Glomerular visceral epithelial cell (primary cell): Measurements from ENCODE around the gene MDH1.
A peak's percentile ranks its signal among the peaks of the same experiment; 100 is the strongest.

ENCODE experiments used
- DNase-seq: peaks from one replicate; pipeline ENCODE4 v3.0.0-alpha.2; 2016; ENCODE audit errors: extremely low spot score

Gene MDH1

DNA sequence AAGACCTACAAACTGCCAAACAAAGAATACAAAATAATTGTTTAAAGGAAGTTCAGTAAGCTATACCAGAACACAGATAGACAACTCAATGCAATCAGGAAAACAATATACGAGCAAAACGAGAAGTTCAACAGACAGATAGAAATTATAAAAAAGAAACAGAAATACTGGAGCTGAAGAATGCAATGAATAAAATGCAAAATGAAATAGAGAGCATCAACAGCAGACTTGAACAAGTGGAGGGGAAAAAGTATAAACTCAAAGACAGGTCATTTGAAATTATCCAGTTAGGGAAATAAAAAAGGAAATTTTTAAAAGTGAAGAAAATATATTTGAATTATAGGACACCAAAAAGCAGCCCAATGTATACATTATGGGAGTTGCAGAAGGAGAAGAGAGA, 43.6 kb downstream of the MDH1 start:
- DNase-seq = no peak

DNA sequence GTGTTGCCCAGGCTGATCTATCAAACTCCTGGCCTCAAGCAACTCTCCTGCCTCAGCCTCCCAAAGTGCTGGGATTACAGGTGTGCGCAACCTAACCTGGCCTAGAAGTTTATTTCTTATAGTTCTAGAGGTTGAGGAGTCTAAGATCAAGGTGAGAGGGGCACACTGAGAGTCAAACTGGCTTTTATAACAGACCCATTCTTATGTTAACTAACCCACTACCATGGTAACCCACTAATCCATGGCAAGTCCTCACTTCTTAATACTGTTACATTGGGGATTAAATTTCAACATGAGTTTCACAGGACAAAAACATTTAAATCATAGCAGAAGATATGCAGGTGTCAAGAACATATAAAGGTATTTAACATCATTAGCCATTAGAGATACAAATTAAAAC, 50.6 kb downstream of the MDH1 start:
- DNase-seq = no peak

DNA sequence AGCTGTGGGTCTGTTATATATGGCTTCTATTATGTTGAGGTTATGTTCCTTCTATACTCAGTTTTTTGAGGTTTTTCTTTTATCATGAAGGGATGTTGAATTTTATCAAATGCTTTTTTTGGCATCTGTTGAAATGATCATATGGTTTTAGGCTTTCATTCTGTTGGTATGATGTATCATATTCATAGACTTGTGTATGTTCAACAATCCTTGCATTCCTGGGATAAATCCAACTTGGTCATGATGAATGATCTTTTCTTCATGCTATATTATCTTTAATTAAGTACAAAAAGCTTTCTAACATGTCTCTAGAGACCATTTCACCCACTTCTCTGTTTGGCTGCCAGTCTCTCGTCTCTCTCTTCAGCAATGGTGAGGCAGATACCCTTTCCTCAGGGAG, 54.2 kb downstream of the MDH1 start:
- DNase-seq = no peak

DNA sequence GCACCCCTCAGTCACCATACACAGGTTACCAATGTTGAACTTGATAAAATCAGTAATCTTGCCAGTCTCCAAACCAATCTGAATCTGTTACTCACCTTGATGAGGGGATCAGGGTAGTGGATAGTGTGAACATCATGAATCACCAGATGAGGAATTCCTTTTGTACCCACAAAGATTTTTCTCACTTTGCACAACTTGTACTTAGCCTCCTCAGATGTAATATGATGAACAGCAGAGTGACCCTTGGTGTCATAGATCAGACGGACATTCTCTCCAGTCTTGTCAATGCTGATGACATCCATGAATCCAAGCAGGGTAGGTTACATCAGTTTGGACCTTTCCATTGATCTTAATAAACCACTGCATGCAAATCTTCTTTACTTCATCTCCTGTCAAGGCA, 54.7 kb downstream of the MDH1 start:
- DNase-seq = peak; percentile 0

DNA sequence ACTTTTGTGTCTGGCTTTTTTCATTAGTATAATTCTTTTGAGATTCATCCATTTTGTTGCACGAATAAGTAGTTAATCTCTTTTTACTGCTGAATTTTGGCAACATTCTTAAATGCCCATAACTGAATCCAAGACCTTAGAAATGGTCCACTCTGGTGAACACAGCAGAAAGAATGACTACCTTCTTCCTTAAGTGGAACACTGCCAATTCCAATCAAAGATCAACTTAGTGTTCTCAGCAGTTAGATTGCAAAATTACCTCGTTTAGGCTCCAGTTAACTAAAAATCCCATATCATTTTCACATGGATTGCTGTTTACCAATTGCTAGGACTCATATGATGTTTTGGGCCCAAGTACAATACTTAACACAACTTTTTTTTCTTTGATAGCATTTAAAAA, 59.9 kb downstream of the MDH1 start:
- DNase-seq = no peak

DNA sequence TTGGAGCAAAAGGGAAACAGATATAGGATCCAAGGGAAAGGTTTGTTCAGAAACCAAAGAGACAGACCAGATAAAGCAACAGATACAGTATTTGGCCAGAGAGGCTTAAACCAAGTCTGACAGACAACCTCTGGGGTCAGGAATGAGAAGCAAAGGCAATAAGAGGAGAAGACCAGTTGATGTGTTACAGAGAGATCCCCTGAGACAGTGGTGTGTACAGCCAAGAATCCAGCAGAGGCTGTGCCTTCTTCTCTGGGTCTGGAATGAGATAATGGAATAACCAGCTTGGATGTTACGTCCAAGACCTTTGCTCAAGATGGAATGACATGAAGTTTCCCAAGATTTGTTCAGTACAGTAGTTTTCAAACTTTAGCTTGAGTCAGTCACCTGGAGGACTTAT, 61.1 kb downstream of the MDH1 start:
- DNase-seq = no peak

DNA sequence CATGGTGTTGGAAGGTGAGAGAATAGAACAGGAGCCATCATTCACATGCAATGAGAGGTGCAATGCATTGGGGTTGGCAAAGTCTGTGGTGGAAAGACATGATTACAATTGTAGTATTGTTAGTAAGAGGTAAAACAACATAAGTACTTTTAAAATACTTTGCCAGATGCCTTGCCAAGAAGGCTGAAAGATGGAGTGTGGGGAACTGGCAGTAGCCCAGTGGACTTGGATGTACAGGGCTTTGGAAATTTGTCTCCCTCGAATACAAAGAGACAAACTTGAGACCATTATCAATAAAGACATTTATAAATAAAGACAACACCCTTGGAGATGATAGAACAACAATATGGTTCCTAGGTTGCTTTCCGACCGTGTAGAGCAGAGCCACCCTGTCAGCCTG, 62.0 kb downstream of the MDH1 start:
- DNase-seq = no peak

DNA sequence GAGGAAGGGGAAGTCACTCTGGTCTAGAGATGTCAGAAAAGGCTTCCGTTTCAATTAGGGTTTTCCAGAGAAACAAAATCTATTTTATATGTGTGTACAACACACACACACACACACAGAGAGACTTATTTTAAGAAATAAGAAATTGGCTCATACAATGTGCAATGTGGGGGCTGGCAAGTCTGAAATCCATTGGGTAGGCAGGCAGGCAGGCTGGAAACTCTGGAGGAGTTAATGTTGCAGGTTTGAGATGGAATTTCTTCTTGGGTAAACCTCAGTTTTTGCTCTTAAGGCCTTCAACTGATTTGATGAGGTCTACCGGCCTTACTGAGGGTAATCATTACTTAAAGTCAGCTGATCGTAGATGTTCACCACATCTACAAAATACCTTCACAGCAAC, 62.6 kb downstream of the MDH1 start:
- no peak for DNase-seq

DNA sequence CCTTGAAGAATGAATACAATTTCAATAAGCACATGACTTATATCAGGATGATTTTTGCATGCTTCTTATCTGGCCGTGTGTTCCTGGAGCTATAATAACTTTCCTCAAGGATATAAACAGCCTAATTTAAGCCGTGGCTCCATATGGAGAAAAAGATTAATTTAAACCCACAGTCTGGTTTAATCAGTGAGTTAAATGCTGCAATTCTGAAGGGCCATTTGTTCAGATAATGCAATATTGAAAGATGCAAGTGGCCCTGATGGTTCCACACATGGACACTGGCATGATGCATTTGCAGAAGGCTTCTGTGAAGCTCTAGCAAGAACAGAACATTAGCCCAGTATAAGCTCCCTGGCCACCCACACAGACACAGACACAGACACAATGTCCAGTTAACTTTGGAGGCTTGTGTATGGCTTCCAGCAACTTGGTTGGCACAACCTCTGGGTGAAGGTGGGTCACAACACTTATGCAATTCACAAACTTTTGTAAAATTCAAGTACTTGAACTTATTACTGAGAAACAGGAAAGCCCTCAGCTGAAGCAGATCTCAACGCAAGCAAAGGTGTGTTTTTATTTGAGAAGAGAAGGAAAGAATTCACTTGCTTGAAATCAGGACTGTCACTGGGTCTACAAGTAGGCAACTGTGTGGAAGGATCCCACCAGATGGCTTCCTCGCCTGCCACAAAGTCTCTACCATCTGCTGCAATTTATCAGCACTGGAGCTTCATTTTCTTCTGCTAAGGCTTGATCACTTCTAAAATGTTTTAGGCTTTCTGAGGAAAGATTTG, 63.3 kb downstream of the MDH1 start:
- no peak for DNase-seq

DNA sequence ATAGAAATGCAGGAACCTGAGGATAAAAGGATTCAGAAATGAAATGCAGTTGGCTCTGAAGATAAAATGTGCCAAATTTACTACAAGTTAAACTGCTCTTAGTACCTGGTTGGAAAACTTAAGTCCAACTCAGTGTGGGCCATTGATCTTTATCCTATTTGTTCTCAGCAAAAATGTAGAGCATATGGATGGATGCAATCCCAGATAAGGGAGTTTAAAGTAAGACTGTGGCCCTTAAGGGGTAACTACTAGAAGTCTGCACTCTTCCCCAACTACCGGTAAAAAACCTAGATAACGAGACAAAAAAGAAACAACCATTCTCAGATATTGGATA, 63.9 kb downstream of the MDH1 start:
- DNase-seq = no peak

DNA sequence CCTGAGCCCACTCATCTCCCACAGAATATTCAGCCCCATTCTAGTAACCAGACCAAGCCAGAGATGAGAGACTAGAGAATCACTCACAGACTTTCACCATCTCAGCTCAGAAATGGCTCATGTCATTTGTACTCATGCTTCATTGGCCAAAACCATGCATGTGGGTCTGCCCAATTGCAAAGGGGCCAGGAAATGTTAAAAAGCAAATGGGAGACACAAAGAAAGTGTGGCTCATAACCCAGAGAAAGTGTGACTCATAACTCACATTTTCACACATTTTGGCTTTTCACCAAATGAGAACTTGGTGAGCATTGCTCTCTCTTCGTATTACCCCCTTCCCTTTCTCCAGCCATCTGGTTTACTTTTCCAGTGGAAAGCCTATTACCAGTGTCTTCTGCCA, 66.2 kb downstream of the MDH1 start:
- DNase-seq = peak; percentile 2
